RPMI8226 (cell line): ENCODE results near the gene PIK3AP1.
"Not testable (repeated sequence)": the region's sequence is repeated elsewhere in the genome, so short reads cannot be mapped to it uniquely, and the experiment has no call there.

Experiments used
- DNase-seq: peaks from one replicate; pipeline ENCODE4 v3.0.0-alpha.2; 2015

The PIK3AP1 gene

GRCh38 chr10:96606216-96606615 lies 114.1 kb downstream of the PIK3AP1 start:
- no peak for DNase-seq

GRCh38 chr10:96600337-96600736 lies 120.0 kb downstream of the PIK3AP1 start:
- no peak for DNase-seq

GRCh38 chr10:96598846-96599245 lies 121.5 kb downstream of the PIK3AP1 start:
- DNase-seq, result no peak

GRCh38 chr10:96596422-96597407 lies 123.6 kb downstream of the PIK3AP1 start:
- DNase-seq, result no peak

GRCh38 chr10:96595741-96596140 lies 124.6 kb downstream of the PIK3AP1 start:
- no peak for DNase-seq

- DNase-seq, result no peak
These were observed 128.4 kb downstream of the PIK3AP1 start for GRCh38 chr10:96591946-96592345.

GRCh38 chr10:96588616-96589419 lies 131.5 kb downstream of the PIK3AP1 start:
- no peak for DNase-seq

- DNase-seq, result no peak
These were observed 132.2 kb downstream of the PIK3AP1 start for GRCh38 chr10:96588060-96588554.

GRCh38 chr10:96587264-96588059 lies 132.9 kb downstream of the PIK3AP1 start:
- peak; percentile 50 for DNase-seq

GRCh38 chr10:96586419-96587263 lies 133.7 kb downstream of the PIK3AP1 start, which contains the start of gene TM9SF3:
TM9SF3 (minus strand) TSS chr10:96587012; CDS start chr10:96586835, 177 bp downstream.
- DNase-seq, result peak; percentile 87

GRCh38 chr10:96585736-96586418 lies 134.4 kb downstream of the PIK3AP1 start:
- peak; percentile 8 for DNase-seq

- DNase-seq, result no peak
These were observed 135.8 kb downstream of the PIK3AP1 start for GRCh38 chr10:96584474-96584873.

GRCh38 chr10:96584035-96584434 lies 136.3 kb downstream of the PIK3AP1 start:
- DNase-seq, result no peak

GRCh38 chr10:96579133-96579532 lies 141.2 kb downstream of the PIK3AP1 start:
- no peak for DNase-seq

GRCh38 chr10:96578633-96579032 lies 141.7 kb downstream of the PIK3AP1 start:
- no peak for DNase-seq

- DNase-seq, result no peak
These were observed 142.3 kb downstream of the PIK3AP1 start for GRCh38 chr10:96578022-96578421.

GRCh38 chr10:96577069-96577468 lies 143.2 kb downstream of the PIK3AP1 start:
- DNase-seq, result no peak

- no peak for DNase-seq
These were observed 143.9 kb downstream of the PIK3AP1 start for GRCh38 chr10:96576277-96576980.

GRCh38 chr10:96574564-96574963 lies 145.8 kb downstream of the PIK3AP1 start:
- DNase-seq, result not testable (repeated sequence)

- DNase-seq, result no peak
These were observed 147.3 kb downstream of the PIK3AP1 start for GRCh38 chr10:96573036-96573435.
